Measurements from ENCODE around the gene BMS1.
A peak's percentile ranks its signal among the peaks of the same experiment; 100 is the strongest.
"Not testable (repeated sequence)": the region's sequence is repeated elsewhere in the genome, so short reads cannot be mapped to it uniquely, and the experiment has no call there.

BMS1 gene

DNA sequence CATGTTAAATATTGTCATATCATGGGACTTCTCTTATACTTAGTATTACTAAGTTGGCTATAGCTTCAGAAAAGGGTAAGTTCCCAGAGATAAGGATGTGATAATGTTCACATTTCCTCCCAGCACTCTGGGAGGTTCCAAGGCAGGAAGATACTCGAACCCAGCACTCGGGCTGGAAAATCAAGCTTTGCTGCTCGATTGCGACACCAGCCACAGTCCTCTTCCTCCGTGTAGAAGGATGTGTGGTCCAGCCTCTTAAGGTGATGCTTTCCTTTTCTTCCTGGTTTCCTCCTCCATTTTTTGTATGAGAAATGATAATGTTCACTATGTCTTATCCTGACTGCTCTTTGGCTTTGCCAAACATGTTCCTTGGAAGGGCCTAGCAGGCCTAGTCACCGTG, 3.2 kb downstream of the BMS1 start:
- no peak for DNase-seq (ENCODE audit: low read depth)

DNA sequence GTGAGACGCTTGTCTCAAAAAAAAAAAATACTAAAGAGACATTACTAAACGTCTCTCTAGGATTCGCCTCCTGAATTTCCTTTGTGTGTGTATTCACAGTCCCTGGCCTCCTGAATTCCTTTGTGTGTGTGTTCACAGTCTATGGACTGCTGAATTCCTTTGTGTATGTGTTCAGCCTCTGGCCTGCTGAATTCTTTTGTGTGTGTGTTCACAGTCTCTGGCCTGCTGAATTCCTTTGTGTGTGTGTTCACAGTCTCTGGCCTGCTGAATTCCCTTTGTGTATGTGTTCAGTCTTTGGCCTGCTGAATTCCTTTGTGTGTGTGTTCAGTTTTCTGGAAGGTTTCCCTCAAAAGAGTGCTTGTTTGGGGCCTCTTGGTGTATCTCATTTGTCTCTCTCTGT, 8.2 kb downstream of the BMS1 start:
- peak; percentile 37 for DNase-seq (ENCODE audit: low read depth)

DNA sequence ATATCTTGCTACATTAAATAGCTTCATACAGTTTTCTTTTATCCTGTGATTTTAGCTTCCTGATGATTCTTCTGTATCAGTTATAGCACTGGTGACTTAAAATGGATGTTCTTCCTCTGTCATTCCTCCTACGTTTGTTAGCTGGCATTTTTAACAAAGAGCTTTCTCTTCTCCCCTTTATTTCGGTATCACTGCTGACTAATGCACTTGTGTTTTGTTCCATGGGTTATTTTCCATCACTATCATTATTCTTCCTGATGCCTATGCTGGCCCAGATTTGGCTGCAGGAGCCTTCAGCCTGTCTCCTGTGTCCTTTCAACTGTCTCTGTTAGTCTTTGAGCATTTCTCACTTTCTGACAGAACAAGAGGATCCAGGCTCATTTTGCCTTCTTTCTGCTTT, 13.1 kb downstream of the BMS1 start:
- DNase-seq (ENCODE audit: low read depth): no peak

DNA sequence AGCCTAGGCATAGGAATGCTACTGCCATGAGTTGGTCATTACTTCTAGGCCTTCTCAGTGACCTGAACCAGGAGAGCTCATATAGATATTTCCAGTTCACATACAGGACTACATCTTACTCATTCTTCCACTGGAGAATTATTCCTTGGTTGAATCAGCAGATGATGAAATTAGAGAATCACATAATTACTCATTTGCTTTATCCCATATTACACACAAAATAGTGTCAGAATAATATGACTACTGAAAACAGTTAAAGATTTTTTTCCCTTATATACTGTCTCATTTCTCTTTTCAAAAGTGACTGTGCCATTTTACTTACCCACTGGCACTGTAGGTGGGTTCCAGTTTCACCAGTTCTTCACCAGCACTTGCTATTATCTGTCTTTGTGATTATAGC, 18.5 kb downstream of the BMS1 start:
- no peak for DNase-seq (ENCODE audit: low read depth)

DNA sequence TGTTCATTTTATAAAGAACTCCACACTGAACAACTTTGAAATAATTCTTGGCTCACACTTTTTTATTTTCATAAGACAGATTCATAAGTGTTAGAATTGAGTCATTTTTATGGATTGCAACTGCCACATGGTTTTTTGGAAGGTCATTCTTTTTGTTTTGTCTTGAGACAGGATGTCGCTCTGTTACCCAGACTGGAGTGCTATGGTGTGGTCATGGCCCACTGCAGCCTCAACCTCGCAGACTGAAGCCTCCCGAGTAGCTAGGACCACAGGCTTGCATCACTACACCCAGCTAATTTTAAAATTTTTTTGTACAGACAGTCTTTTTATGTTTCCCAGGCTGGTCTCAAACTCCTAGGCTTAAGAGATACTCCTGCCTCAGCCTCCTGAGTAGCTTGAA, 20.3 kb downstream of the BMS1 start:
- DNase-seq (ENCODE audit: low read depth): no peak

DNA sequence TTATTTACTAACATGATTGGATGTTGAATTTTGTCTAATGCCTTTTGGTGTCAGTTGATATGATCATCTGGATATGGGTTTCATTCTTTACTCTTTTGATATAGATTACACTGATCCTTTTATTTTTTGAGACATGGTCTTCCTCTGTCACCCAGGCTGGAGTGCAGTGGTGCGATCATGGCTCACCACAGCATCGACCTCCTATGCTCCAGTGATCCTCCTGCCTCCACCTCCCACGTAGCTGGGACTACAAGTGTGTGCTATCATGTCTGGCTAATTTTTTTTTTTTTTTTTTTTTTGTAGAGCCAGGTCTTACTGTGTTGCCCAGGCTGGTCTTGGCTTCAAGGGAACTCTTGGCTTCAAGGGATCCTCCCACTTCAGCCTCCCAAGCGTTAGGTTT, 27.1 kb downstream of the BMS1 start:
- DNase-seq (ENCODE audit: low read depth): no peak

DNA sequence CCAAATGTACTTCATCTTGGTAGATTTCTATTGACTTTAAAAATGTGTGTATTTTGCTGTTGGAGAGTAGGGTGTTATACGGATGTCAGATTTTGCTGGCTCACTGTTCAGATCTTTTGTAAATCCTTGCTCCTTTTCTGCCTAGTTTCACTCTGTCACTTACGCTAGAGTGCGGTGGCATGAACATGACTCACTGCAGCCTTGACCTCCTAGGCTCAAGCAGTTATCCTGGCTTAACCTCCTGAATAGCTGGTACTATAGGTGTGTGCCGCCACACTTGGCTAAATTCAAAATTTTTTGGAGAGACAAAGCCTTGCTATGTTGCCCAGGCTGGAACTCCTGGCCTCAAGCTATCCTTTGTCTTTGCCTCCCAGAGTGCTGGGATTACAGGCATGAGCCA, 29.4 kb downstream of the BMS1 start:
- DNase-seq (ENCODE audit: low read depth): no peak

DNA sequence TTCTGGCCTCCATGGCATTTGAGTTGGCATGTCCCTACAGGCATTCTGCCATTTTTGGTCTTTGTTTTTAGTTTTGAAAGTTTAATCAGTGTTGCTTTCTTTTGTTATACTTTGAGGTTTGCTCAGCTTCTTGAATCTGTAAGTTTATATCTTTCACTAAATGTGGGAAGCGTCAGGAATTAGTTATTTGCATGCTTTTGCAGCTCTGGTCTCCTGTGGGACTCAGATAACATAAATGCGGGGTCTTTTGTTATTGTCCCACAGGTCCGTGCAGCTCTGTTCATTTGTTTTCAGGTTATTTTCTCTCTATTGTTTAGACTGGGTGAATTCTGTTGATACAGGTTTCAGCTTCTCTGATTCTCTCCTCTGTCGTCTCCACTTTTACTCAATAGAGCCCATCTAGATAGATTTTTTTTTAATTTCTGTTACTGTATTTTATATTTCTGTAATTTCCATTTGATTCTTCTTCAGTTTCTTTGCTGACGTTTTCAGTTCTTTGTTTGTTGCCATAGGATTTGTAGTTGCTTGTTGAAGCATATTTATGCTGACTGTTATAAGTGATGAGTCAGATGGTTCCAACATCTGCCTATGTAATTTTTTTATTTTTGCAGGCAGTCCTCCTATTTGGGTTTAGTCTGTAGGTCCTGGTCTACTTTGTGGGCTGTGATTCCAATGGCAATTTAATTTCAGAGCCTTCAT, 31.5 kb downstream of the BMS1 start:
- not testable (repeated sequence) for DNase-seq (ENCODE audit: low read depth)

DNA sequence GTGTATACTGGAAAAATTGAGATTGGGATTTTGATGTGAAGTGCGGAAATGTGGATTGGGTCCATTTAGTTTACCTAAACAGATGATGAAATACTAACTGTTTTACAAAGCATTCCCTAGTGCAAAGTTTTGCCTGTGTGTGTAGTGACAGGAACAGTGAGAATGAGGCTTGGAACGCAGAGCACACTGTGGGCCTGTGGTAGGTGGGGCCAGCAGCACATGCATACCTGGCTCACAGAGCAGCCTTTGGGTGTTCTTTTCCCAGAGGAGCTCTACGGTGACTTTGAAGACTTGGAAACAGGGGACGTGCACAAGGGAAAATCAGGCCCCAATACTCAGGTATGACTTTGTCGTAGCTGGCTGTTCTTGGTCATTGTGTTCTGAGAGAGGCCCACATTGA, 33.7 kb downstream of the BMS1 start:
- not testable (repeated sequence) for DNase-seq (ENCODE audit: low read depth)

DNA sequence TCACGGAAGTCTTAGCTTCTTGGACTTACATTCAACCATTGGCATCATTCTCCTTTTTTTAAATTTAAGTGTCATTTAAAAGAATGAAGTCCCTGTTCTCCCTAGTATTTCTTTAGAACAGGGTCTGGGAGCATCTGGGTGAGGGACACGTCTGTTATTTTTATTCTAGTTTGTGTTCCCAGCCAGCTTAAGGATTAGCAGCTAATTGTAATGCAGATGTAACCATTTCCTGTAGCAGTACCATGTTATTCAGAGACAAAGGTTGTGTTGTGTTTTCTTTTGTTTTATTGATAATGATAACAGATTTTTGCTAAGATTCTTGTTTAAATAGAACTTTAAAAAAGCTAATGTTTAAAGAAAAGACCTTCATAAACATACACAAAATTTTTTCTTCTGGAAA, 34.3 kb downstream of the BMS1 start:
- DNase-seq (ENCODE audit: low read depth): no peak

DNA sequence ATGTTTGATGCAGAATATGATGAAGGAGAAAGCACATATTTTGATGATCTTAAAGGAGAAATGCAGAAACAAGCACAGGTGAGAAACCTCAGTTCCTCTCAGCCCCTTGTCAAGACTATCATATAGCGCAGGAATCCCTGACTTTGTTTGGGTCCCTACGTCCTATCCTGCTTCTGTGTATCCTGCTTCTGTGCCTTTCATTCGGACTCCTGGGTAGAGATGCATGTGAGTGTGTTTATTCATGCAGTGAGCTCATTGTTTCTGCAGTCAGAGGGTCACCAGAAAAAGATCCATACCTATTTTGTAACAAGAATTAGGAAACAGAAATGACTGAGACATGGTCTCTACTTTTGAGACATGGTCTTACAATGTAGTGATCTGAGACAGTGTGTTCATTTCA, 34.8 kb downstream of the BMS1 start:
- not testable (repeated sequence) for DNase-seq (ENCODE audit: low read depth)

DNA sequence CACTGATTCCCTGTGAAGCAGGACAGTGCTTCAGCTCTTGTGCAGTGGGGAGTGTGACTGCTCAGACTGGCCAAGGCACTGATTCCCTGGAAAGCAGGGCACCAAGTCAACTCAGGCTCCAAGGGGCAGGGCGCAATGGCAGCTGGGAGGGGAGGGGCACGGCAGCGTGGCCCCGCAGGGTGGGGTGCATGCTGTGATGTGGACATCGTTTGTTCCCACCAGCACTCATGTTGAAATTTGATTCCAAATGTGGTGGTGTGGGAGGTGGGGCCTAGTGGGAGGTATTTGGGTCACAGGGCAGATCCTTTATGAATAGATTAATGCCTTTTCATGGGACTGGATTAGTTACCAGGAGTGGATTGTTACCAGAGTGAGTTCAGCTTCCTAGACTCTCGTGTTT, 44.2 kb downstream of the BMS1 start:
- not testable (repeated sequence) for DNase-seq (ENCODE audit: low read depth)

DNA sequence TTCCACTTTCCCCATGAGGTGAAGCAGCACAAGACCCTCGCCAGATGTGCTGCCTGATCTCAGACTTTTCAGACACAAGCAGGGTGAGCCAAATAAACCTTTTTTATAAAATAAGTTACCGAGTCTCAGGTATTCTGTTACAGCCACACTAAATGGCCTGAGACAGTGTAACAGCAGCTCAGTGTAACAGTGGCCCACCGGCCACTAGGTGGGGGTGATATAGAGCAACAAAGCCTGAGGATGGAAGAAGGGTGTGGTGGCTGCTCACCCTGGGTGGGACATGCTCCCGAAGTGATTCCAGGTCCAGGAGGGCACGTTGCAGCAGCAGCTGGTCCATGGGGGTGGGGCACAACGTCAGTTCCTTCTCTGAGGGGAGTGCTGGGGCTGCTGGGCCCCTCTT, 44.6 kb downstream of the BMS1 start:
- no peak for DNase-seq (ENCODE audit: low read depth)

DNA sequence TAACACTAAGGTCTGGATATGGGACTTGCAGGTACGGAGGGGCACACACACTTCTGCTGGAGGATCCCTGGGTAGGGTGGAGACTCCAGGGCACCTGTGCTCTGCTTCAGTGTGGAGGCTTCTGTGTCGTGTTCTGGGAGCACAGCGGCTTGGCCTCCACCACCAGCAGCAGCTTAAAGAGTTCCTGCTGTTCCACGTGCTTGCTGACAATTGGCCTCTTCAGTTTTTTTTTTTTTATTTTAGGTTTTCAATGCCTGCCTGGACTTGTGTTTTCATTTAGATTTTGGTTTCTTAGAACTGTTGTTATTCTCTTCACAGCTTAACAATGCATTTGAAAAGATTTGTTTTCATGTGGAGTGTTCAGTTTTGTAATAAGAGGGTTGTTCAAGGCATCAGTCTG, 45.8 kb downstream of the BMS1 start:
- DNase-seq (ENCODE audit: low read depth): not testable (repeated sequence)

DNA sequence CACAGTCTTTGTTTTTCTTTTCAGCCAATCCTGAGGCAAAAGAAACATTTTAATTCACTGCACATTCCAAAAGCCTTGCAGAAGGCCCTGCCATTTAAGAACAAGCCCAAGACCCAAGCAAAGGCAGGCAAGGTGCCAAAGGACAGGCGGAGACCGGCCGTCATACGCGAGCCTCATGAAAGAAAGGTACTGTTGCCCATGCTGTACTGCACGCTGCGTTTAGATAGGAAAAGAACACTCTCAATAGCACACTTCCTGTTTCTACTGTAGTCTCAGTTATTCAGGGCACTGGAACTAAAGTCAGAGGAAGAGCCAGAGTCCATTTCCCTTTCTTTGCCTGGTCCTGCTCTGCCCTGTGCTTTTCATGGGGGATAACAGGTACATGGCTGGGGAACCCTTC, 47.6 kb downstream of the BMS1 start:
- no peak for DNase-seq (ENCODE audit: low read depth)

DNA sequence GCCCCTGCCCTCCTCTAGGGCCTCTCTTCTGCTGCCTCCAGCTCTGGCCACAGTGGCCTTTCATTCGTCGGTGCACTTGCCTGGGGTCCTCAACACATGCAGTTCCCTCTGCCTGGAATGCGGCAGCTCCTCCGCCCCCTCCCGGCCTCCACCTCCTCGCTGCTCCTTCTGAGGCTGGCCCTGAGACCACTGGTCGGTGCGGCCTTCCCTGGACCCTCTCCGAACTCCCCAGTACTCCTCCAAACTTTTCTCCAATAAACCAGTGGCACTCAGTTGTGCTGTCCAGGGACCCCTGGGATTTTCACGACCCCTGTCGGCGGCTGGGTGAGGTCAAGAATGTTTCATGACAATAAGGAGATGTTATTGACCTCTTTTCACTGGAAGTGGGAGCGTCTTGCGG, 53.5 kb downstream of the BMS1 start:
- DNase-seq (ENCODE audit: low read depth): no peak

DNA sequence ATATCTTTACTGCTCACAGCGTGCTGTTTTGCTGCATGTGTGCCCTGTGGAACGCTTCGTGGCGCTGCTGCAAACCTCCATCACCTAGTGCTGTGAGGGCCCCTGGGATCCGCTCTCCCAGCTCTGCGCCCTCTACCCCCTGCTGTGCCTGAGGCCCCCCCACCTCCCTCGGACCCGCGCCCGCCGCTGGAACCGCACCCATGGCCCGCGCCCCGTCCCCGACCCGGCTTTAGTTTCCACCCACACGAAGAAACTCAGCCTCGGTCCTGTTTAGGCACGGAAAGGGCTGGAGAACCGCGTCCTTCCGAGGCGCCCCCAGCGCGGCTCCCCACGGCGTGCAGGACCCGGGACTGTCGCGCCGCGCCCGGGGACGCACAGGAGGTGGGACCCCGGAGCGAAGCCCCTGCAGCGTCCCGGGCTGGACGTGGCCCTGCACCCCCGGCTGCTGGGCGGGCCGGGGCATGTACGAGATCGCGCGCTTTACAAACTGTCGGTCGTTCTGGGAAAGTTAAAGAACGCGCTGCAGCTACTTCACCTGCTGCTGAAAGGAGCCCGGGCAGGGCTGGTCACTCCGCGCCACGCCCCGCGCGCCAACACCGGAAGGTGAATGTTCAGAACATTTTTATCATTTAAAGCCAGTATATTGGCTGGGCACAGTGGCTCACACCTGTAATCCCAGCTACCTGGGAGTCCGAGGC, 54.3 kb downstream of the BMS1 start:
- DNase-seq (ENCODE audit: low read depth): no peak

DNA sequence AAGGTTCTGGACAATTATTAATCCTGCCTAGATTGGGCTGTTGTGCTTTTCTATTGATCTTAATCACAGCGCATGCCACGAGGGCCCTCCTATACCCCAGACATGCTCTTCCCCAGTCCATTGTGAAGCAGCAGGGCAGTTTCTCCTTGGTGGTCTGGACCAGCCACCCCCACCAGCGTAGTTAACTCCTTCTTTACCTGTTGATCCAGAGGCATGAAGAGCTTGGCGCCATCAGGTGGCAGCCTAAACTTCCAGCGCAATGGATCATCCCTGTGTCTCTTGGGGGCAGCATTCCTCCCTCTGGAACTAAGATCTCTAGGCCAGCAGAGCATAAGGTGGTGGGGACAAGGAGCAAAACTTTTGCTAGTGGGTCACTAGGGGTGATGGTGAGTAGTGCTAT, 62.2 kb downstream of the BMS1 start:
- not testable (repeated sequence) for DNase-seq (ENCODE audit: low read depth)

DNA sequence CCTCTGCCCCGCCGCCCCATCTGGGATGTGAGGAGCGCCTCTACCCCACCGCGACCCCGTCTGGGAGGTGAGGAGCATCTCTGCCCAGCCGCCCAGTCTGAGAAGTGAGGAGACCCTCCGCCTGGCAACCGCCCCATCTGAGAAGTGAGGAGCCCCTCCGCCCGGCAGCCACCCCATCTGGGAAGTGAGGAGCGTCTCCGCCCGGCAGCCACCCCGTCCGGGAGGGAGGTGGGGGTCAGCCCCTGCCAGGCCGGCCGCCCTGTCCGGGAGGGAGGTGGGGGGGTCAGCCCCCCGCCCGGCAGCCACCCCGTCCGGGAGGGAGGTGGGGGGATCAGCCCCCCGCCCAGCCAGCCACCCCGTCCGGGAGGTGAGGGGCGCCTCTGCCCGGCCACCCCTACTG, 64.7 kb downstream of the BMS1 start:
- DNase-seq (ENCODE audit: low read depth): not testable (repeated sequence)

DNA sequence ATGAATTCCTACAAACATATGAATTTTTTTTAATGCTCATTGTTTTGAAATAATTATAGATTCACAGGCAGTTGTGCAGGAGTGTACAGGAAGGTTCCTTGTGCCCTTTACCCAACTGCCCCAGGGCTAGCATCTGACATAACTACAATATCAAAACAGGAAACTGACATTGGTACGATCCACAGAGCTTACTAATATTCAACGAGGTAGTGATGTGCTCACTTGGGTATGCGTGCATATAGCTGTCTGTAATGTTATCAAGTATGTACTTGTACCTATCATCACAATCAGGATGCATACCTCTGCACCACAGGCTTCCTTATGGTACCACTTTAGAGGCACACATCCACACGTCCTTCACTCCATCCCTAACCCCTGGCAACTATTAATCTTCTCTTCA, 68.3 kb downstream of the BMS1 start:
- DNase-seq (ENCODE audit: low read depth): no peak

DNA sequence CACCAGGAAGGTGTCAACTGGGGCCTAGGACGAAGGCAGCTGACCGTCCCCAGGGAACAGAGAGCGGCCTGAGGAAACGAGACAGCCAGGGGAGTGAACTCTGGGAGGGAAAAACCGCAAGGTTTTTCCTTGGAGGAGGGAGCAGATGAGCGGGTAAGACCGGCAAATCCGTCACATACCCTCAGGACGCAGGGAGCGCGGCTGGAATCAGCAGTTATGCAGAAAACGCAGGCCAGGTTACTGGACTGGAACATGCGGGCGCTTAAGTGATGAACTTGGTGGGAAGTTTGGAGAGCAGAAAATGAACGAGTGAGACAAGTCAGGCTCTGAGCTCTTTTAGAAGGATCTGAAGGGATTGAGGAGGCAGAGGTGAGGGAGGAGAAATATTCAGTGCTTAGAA, 76.7 kb downstream of the BMS1 start:
- no peak for DNase-seq (ENCODE audit: low read depth)

DNA sequence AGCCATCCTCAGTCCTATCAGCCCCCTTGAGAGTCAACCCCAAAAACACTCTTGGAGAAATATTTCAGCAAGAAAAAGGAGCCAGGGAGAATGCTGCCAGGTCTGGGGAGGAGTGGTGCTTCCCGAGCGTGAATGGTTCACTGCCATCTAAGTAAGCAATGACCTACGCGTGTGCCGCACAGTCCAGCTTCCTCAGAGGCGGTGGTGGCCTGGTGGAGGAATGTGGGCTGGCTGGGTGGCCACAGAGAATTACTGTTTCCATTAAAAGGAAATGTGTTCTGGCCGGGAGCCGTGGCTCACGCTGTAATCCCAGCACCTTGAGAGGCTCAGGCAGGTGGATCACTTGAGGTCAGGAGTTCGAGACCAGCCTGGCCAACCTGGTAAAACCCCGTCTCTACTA, 77.4 kb downstream of the BMS1 start:
- not testable (repeated sequence) for DNase-seq (ENCODE audit: low read depth)

DNA sequence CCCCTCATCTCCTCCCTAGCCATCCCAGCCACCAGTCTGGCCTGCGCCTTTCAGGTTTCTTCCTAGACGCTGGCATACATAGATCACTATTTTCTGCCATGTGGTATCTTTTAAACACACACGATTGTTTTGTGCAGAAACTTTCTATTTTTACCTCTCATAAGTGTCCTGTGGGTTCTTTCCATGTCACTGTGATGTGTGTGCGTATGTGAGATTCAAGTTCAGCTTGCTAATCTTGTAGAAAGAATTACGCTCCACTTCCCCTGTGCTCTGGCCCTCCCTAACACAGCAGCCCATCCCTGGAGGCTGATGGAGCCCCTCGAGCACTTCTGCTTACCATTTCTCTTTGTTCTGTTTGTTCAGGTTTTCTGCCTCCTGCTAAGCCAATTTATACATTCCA, 80.2 kb downstream of the BMS1 start:
- not testable (repeated sequence) for DNase-seq (ENCODE audit: low read depth)

DNA sequence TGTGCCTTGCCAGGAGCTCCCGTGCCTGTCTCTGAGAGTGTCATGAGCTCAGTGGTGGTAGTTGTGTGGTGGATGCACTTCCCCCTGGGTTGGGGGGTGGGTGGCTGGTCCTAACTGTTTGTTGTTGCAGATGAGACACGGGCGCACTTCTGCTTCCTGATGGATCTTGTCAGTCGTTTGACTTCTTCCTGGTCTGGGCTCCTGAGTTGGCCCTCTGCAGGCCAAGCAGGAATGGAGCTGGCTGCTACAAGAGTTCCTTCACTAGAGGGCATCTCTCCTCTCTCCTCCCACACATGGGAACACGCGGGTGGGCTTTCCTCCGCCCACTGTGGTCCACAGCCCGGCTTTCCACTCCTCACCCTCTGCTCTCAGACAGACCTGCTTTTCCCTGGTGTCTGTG, 82.0 kb downstream of the BMS1 start:
- no peak for DNase-seq (ENCODE audit: low read depth)
